ENCODE measurements around the gene SGK1.
"Not testable (repeated sequence)": the region's sequence is repeated elsewhere in the genome, so short reads cannot be mapped to it uniquely, and the experiment has no call there.

The SGK1 gene

GRCh38 chr6:134326192-134326591 is 8.3 kb upstream of the SGK1 start:
- not testable (repeated sequence) for DNase-seq

DNA sequence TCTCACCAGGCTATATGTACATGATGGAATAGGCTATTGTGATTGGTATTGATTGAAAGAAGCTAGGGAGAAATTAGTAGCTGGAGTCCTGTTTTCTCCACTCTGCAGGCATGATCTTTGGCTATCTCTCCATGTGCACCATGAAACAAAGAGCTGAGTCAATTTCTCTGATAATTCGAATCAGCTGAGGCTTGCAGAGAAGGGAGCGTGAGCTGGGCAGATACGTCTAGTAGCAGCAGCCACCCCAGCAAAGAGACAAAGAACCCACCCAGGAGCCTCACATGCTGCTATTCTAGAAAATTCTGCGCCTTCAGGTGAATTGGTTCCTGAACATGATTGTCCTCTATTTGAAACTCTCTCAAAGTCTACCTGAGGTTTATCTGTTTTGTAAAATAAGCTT is 6.9 kb upstream of the SGK1 start:
- DNase-seq = no peak

GRCh38 chr6:134324141-134324540 is 6.2 kb upstream of the SGK1 start:
- DNase-seq = no peak

DNA sequence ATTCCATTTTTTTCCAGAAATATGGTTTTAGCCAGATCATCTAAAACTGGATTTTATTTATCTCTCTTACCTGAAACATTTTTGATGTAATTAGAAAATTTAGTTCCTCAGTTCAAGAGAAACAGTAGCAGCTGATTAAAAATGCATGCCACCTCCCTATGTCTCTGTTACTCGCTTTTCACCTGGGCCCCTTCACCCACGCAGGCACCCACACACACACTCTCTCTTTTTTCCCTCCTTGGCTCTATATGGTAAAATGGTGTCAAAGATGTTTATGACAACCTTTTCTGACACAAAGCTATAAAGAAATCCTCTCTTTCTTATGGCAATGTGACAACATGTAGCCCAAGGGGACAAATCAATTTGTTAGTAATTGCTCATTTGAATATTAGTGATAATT is 5.8 kb upstream of the SGK1 start:
- no peak for DNase-seq

DNA sequence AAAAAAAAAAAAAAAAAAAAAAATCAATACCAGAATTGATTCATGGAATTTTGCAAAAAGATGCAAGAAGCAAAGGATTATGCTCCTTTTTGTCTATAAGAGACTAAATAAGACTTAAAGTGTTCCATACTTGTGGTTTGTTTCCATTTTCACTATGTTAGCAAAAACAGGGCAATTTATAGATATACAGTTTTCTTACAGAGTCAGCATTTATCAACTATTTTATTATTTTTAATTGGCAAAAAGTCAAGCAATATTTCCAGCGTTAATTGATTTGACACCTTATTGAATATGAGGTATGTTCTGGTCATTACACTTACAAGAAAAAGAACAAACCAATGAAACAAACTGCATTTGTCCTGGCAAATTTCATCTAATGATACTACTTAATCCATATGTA is 5.4 kb upstream of the SGK1 start:
- no peak for DNase-seq

DNA sequence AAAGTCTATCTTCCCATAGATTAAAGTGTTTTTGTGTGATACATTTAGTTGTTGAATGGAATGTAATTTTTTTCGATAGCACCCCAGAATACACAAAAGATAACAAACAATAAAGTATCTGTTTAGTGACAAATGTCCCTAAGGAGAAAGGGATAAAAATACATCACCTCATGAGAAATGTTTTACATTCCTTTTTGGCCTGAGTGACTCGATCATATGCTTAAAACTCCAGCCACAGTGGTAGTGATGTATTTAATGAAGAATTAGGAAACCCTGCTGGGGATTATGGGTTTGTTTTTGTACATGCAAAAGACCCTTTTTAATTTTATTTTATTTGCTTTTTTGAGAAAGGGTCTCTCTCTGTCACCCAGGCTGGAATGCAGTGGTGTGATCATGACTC is 4.3 kb upstream of the SGK1 start:
- no peak for DNase-seq

DNA sequence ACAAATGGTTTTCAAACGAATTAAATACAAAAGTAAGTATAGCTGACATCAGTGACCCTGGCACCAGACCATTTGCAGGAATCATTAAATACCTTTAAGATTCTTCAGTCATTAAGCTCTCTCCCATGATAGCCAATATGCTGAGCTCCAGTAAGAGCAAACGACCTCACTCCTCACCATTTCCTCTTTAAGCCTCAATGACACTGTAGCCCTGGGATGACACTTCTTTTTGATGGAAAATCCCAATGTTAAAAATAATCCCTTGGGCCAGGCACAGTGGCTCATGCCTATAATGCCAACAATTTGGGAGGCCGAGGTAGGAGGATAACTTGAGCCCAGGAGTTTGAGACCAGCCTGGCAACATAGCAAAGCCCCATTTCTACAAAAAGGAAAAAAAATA is 3.3 kb upstream of the SGK1 start:
- no peak for DNase-seq

- DNase-seq = not testable (repeated sequence)
Observed at GRCh38 chr6:134319686-134320085, 1.8 kb upstream of the SGK1 start.

DNA sequence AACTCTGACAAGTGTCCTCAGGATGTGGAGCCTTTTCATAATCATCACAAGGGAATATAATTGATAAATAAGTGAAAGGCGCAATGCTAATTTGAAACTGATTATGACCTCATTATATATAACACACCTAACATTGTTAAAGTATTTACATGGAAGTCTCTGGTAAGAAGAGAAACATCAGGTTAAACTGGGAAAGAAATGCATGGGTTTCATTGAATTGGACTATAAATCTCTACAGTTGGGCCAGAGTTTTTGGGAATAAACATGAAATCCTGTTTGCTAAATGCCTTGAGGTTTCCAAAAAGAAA is 1.0 kb upstream of the SGK1 start:
- DNase-seq = no peak

- DNase-seq = no peak
Observed at GRCh38 chr6:134318236-134318973, 493 bp upstream of the SGK1 start.

GRCh38 chr6:134316733-134317431 is 1.0 kb downstream of the SGK1 start:
- DNase-seq = no peak

DNA sequence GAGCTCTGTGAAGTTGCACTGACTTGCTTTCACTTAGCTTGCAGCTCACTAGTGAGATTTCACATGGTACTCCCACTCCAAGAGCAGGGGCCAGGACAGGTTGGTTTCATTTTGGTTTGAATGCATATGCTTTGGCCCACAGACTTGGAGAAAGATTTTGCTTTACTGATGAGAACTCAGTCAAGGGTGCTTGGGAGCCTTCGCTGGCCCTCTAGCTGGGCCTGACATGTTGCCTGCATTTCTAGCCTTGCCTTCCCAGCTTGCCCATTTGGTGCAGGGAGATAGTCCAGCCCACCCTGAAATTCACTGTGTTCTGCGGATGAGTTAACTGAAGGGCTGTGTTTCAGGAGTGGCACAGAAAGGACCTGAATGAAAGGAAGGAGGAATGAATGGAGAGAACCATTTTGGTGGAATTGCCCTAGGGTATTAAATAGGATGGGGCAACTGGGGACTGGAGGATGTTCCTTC is 1.9 kb downstream of the SGK1 start:
- no peak for DNase-seq

- no peak for DNase-seq
Observed at GRCh38 chr6:134315189-134315588, 2.7 kb downstream of the SGK1 start.

DNA sequence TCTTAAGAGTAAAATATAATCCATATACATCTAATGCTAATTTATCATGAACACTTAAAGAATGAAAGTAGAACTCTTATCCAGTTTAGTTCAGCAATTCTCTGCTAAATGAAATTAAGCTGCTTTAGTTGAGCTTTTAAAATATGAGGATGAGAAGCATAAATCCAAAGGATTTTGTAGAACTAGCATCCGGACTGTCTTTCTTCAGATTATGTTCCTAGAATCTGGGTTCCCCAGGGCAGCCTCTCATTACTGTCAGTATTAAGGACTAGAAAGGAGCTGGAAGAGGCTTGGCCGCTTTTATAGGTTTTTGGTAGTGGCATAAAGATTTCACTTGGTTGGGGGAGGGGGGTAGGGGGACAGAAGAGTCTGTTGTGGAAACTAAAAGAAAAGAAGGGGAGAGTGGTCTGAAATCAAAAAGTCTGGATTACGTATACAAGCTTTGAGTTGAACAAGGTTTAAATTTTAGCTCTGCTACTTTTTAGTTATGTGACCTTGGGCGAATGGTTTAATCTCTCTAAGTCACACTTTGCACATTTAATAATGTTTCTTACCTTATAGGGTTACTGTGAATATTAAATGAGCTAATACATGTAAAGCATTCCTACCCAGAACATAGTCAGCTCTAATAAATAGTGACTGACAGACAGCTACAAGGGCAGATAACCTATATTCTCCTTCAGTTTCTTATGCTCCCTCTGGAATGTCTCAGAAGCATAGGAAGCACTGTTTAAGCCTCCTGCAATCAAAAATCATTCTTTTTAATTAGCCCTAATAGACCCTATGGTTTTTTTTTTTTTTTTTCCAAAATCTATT is 3.7 kb downstream of the SGK1 start:
- DNase-seq = no peak

DNA sequence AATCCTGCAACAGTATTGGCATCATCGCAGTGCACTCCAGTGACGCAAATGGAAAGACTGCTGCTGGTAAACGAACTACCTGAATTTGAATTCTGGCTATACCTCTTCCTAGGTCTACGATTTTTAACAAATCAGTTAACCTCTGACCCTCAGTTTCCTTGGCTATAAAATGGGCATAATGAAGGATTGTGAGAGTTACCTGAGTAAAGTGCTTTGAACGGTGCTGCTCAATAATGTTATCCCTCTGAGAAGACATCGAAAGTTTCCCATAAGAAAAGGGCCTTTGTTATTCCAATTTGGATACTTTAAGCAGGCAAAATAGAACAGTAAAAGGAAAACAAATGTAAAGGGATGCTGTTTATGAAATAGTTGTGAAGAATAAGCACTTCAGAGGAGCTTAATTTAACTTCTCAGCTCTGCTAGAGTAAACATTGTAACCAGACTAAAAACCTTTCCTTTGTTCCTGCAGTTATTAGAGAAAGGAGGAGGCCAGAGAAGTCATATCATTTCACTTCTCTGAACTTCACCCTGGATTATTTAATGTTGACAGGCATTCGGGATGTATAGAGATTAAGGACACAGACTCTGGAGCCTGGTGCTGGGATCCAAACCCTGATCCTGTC is 5.8 kb downstream of the SGK1 start:
- no peak for DNase-seq

DNA sequence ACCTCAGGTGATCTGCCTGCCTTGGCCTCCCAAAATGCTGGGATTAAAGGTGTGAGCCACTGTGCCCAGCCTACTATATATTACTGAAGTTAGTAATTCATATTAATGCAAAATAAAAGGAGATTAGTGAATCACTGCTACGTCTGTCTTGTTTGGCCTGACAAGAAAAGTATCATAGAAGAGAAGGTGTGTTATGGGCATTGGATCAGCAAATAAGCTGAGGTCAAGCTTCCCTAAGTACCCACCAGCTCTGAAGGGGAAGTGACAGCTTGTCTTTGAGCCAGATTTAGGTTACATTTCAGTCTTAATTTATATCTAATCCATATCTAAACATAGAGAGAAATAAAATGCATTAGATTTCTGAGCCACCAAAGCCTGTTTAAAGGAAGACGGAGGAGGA is 7.1 kb downstream of the SGK1 start:
- DNase-seq = no peak

DNA sequence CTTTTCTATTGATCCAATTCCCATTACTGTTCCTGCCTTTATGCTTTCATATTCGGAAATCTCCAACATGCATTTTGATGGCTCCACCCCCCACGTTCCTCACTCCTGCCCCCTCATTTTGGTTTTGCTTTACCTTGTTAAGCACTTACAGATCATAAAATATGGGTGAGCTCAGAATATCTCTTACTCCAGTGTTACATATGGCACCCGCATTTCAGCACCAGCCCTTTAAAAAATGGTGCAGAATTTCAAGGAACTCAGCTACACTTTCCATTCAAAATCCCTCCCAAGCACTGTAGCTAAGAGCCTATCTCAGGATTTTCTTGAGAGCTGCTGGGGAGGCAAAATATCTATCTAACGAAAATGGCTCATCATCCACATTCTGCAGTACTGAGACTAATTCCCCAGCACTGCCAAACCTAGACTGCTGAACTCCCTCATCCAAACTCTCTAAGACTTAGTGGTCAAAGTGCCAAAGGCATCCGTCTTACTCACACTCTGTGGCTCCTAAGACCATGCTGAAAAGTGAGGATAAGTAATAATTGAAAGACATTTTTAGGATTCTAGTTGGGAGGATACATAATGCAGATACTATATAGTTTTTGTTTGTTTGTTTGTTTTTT is 7.8 kb downstream of the SGK1 start:
- DNase-seq = no peak

GRCh38 chr6:134309227-134309626 is 8.7 kb downstream of the SGK1 start:
- no peak for DNase-seq

DNA sequence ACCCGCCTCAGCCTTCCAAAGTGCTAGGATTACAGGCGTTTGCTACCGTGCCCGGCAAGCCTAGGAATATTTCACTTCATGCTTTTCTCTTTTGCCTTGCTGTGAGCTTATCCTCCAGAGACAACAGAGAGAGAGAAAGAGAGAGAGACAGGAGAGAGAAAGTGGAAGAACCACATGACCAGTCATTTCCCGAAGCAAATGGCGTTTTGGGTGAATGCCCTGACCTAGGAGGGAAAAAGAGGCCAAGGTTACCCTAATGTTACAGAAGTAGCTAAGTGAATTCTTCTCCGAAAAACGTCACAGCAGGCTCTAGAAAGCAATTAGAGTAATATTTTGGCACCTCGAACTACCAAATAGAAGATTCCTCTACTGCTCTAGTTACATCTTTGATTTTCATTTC is 9.1 kb downstream of the SGK1 start:
- DNase-seq = no peak

DNA sequence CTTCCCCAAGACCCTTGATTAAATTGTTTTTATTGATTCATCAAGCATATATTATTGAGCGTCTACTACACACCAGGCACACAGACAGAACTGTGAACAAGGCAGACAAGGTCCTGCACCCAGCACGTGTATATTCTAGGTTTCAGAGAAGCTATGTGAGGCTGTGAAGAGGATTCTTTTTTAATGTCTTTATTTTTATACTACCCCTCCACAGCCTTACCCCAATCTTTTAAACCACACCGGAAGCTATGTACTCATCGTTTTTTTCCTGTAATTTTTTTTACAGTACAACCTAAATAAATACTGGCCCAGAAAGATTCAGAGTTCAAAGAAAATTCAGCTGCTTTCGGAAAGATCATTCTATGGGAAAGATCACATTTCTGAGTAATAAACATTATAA is 10.0 kb downstream of the SGK1 start:
- DNase-seq = no peak

DNA sequence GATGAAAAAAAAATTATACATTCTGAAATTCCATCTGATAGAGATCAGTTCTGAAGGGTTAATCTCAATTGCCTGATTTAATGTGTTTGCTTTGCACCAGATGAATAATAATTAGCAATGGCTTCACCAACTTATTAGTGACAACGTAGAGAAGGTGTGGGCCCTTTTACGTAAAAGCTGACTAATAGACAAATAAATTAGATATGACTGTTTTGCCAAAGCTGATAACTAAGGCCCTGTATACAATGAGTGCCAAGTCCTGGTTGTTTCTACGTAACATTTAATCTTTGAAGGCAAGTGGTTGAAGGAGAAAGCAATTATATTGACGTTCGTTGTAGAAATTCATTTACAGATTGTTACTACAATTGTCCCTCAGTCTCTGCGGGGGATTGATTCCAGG is 10.8 kb downstream of the SGK1 start:
- no peak for DNase-seq

DNA sequence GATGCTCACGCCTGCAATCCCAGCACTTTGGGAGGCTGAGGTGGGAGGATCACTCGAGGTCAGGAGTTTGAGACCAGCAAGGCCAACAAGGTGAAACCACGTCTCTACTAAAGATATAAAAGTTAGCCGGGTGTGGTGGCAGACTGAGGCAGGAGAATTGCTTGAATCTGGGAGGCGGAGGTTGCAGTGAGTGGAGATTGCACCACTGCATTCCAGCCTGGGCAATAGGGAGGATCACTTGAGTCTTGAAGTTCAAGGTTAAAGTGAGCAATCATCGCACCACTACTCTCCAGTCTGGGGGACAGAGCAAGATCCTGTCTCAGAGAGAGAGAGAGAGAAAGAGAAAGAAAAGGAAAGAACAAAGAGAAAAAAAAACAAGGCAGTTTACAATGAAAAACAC is 13.5 kb downstream of the SGK1 start:
- not testable (repeated sequence) for DNase-seq

- DNase-seq = no peak
Observed at GRCh38 chr6:134303891-134304290, 14.0 kb downstream of the SGK1 start.
